Memory B cell (primary cell): ENCODE results near the gene MX2.
"Not testable (repeated sequence)": the region's sequence is repeated elsewhere in the genome, so short reads cannot be mapped to it uniquely, and the experiment has no call there.

Source experiments
- ATAC-seq: fragments of 150-1000 bp; cut with Tn5 transposase; 2 replicates; pipeline ENCODE4 v1.10.0; 2021; ENCODE audit warnings: low read depth, mild to moderate bottlenecking, moderate library complexity
- DNase-seq, 2 donors: peaks; one replicate each; pipeline ENCODE4 v3.0.0; 2022; ENCODE audit warnings: low spot score in 2 of 2
- H3K27ac Mint-ChIP-seq: one replicate; pipeline ENCODE4 v1.8.0; 2022; ENCODE audit warnings: mild to moderate bottlenecking, moderate library complexity, mixed read lengths
- H3K27me3 Mint-ChIP-seq: one replicate; pipeline ENCODE4 v1.8.0; 2022; ENCODE audit warnings: mixed read lengths
- H3K36me3 Mint-ChIP-seq: one replicate; pipeline ENCODE4 v1.8.0; 2022; ENCODE audit warnings: mild to moderate bottlenecking, mixed read lengths
- H3K4me1 Mint-ChIP-seq: one replicate; pipeline ENCODE4 v1.8.0; 2022; ENCODE audit warnings: mixed read lengths
- H3K4me3 Mint-ChIP-seq: one replicate; pipeline ENCODE4 v1.8.0; 2022; ENCODE audit warnings: mild to moderate bottlenecking, moderate library complexity, mixed read lengths
- H3K9me3 Mint-ChIP-seq: one replicate; pipeline ENCODE4 v1.8.0; 2022; ENCODE audit warnings: mixed read lengths

The MX2 gene

DNA sequence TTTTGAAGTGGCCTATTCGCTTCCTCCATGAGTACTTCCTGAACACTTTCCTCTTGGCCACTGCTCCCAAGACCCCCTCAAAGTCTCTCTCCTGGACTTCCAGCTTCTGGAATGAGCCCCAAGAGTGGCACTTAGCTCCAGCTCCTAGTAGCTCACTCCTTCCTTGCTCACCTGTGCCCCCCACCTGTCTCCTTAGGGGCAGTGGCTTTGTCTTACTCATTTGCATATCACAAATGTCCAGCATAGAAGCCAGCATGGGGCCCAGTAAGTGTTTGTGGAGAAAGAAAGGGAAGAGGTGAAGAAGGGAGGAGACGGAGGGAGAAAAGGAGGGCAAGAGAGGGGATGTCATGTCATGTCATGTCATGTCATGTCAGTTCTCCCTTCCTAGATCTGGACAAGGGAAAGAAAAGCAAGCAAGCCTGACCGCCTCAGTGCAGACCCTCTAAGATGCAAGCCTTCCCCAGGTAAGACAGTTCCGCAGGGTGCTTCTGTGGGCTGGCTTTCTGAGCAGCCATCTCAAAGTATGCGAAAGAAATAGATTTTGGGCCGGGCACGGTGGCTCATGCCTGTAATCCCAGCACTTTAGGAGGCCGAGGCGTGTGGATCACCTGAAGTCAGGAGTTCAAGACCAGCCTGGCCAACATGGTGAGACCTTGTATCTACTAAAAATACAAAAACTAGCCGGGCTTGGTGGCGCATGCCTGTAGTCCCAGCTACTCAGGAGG lies 57.3 kb downstream of the MX2 start:
- Mint-ChIP-seq H3K36me3 (no peaks in the 10 kb centered on the region), H3K27me3 (no peaks in the 10 kb centered on the region), H3K4me3 (peak overlapping the region; percentile 24), H3K27ac (peak overlapping the region; percentile 63), H3K4me1 (peaks cover 31% of the 10 kb centered on the region), H3K9me3 (peaks cover 13% of the 10 kb centered on the region)
- DNase-seq (no peak), ATAC-seq (no peak)

GRCh38 chr21:41419921-41420862 lies 58.4 kb downstream of the MX2 start:
- Mint-ChIP-seq H3K27me3 (no peaks in the 10 kb centered on the region), H3K9me3 (peaks cover 9% of the 10 kb centered on the region), H3K4me1 (peaks cover 31% of the 10 kb centered on the region), H3K27ac (peak overlapping the region; percentile 85), H3K36me3 (no peaks in the 10 kb centered on the region), H3K4me3 (peak overlapping the region; percentile 81)
- ATAC-seq (peak; percentile 99), DNase-seq (peak; percentile 46 to 49)

DNA sequence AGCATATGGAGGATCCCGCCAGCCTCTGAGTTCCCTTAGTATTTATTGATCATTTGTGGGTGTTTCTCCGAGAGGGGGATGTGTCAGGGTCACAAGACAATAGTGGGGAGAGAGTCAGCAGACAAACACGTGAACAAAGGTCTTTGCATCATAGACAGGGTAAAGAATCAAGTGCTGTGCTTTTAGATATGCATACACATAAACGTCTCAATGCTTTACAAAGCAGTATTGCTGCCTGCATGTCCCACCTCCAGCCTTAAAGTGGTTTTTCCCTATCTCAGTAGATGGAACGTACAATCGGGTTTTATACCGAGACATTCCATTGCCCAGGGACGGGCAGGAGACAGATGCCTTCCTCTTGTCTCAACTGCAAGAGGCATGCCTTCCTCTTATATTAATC lies 59.2 kb downstream of the MX2 start:
- Mint-ChIP-seq H3K4me3 (peak overlapping the region; percentile 81), H3K4me1 (peaks cover 34% of the 10 kb centered on the region), H3K27ac (peak overlapping the region; percentile 32)
- H3K9me3 Mint-ChIP-seq, H3K36me3 Mint-ChIP-seq, DNase-seq, H3K27me3 Mint-ChIP-seq, ATAC-seq: not testable (repeated sequence)

DNA sequence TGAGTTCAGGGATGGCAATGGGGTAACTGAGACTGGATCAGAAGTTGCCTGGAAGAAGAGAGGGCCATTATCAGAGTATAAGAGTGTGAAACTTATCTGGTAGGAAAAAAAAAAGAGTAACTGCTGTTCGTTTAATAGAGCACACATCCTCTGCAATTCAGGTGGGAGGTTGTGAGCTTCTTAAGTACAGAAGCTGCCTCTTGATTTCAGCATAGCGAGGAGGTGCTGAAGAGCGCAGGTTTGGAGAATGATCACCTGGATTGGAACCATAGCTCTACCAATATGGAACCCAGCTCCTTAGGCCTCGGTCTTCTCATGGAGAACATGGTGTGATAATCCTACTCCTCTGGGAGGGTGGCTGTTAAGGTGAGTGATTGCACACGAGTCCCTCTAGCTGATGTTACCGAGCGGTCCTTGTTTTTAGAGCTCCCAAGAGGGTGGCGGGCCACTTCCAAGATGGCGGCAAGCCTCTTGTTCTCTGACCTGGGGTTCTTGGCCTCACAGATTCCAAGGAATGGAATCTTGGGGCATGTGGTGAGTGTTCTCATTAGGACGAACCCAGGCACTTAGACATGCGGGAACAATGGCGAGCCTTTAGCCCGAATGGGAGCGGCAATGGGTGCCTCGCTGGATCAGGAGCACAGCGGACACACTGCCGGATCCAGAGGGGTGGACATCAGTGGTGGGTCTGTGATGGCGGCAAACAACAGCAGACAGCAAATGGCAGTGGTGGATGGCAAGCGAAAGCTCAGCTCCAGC lies 60.9 kb downstream of the MX2 start:
- H3K27me3 Mint-ChIP-seq: no peaks in the 10 kb centered on the region
- no peak for DNase-seq
- H3K36me3 Mint-ChIP-seq: peaks cover 2% of the 10 kb centered on the region
- ATAC-seq: no peak
- H3K27ac Mint-ChIP-seq: peak overlapping the region; percentile 77
- no peak overlapping the region for H3K4me3 Mint-ChIP-seq
- peaks cover 2% of the 10 kb centered on the region for H3K9me3 Mint-ChIP-seq
- H3K4me1 Mint-ChIP-seq: peaks cover 36% of the 10 kb centered on the region

DNA sequence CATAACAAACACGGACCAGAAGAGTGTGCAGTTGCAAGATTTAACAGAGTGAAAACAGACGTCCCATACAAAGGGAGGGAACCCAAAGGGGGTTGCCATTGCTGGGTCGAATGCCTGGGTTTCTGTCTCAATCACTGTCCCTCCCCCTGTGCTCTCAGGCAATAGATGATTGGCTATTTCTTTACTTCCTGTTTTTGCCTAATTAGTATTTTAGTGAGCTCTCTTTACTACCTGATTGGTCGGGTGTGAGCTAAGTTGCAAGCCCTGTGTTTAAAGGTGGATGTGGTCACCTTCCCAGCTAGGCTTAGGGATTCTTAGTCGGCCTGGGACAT lies 61.4 kb downstream of the MX2 start:
- DNase-seq: peak in 1 of 2 donors; percentile 25
- peak overlapping the region; percentile 25 for H3K4me3 Mint-ChIP-seq
- H3K9me3 Mint-ChIP-seq, ATAC-seq, H3K27ac Mint-ChIP-seq, H3K36me3 Mint-ChIP-seq, H3K27me3 Mint-ChIP-seq: not testable (repeated sequence)
- H3K4me1 Mint-ChIP-seq: peaks cover 42% of the 10 kb centered on the region

GRCh38 chr21:41425588-41425953 lies 63.7 kb downstream of the MX2 start:
- H3K27ac Mint-ChIP-seq: peak overlapping the region; percentile 94
- no peak for ATAC-seq
- H3K4me1 Mint-ChIP-seq: peaks cover 40% of the 10 kb centered on the region
- H3K9me3 Mint-ChIP-seq: no peaks in the 10 kb centered on the region
- DNase-seq: no peak
- no peaks in the 10 kb centered on the region for H3K27me3 Mint-ChIP-seq
- H3K36me3 Mint-ChIP-seq: peaks cover 10% of the 10 kb centered on the region
- peak overlapping the region; percentile 96 for H3K4me3 Mint-ChIP-seq

GRCh38 chr21:41425954-41426675 lies 64.3 kb downstream of the MX2 start, which contains the start of gene MX1:
Gene MX1 (plus strand): TSS chr21:41426239. CDS start chr21:41432071, 5,832 bp downstream.
- Mint-ChIP-seq H3K27ac (peak within 1 kb of the TSS; percentile 94), H3K4me1 (peaks cover 36% of the 10 kb centered on the region), H3K9me3 (no peaks in the 10 kb centered on the region), H3K27me3 (no peaks in the 10 kb centered on the region), H3K4me3 (peak within 1 kb of the TSS; percentile 96), H3K36me3 (peaks cover 10% of the 10 kb centered on the region)
- peak; percentile 97 for ATAC-seq
- DNase-seq: peak; percentile 74 to 75

DNA sequence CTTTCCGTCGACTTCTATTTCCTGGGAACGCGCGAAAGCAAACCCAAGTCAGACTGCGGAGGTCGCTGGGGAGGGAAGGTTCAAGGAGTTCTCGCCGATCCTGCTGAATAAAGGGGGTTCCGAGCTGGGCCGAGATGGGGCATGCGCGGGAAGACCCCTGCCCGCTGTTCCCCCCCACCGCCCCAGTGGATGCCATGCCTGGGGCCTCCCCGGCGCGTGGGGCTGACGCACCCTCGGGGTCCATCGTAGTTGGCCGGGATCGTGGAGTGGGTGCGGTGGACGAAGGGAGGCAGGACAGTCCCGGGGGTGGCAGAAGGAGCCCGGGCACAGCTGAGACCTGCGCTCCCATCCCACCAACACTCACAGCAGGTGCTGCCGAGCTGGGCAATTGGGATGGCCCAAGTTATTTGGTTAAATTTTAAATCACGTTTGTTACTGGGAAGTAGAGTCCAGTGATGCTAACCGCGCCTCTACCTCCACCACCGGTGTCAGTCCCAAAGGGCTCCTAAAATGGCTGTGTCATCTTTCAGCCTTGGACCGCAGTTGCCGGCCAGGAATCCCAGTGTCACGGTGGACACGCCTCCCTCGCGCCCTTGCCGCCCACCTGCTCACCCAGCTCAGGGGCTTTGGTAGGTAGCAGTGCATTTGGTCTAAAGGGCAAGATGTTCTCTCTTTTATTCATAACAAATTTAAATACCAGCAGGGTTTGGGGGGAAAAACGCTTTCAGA lies 65.0 kb downstream of the MX2 start:
- Mint-ChIP-seq H3K27ac (peak overlapping the region; percentile 24), H3K9me3 (no peaks in the 10 kb centered on the region), H3K36me3 (peaks cover 12% of the 10 kb centered on the region), H3K27me3 (no peaks in the 10 kb centered on the region), H3K4me1 (peaks cover 38% of the 10 kb centered on the region), H3K4me3 (peak overlapping the region; percentile 96)
- DNase-seq (no peak), ATAC-seq (no peak)

DNA sequence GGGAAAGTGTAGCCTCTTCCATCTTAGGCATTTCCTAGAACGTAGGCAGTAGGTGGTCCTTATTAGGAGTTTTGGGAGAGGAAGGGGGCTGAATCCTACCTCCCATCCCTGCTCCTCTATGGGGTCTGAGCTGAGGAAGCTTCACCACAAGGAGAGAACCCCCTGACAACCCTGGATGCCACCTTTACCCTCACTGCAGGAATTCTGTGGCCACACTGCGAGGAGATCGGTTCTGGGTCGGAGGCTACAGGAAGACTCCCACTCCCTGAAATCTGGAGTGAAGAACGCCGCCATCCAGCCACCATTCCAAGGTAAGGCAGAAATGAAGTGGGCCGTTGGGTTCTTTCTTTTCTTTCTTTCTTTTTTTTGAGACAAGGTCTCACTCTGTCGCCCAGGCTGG lies 65.7 kb downstream of the MX2 start:
- ATAC-seq (no peak), DNase-seq (no peak)
- Mint-ChIP-seq H3K4me3 (peak overlapping the region; percentile 96), H3K4me1 (peaks cover 39% of the 10 kb centered on the region), H3K27me3 (no peaks in the 10 kb centered on the region), H3K36me3 (peaks cover 16% of the 10 kb centered on the region), H3K27ac (peak overlapping the region; percentile 24), H3K9me3 (no peaks in the 10 kb centered on the region)

GRCh38 chr21:41428311-41428710 lies 66.5 kb downstream of the MX2 start:
- no peak for ATAC-seq
- H3K36me3 Mint-ChIP-seq: peaks cover 22% of the 10 kb centered on the region
- H3K4me1 Mint-ChIP-seq: peaks cover 33% of the 10 kb centered on the region
- H3K4me3 Mint-ChIP-seq: peak overlapping the region; percentile 34
- no peak overlapping the region for H3K27ac Mint-ChIP-seq
- peaks cover under 1% of the 10 kb centered on the region for H3K9me3 Mint-ChIP-seq
- H3K27me3 Mint-ChIP-seq: no peaks in the 10 kb centered on the region
- no peak for DNase-seq

DNA sequence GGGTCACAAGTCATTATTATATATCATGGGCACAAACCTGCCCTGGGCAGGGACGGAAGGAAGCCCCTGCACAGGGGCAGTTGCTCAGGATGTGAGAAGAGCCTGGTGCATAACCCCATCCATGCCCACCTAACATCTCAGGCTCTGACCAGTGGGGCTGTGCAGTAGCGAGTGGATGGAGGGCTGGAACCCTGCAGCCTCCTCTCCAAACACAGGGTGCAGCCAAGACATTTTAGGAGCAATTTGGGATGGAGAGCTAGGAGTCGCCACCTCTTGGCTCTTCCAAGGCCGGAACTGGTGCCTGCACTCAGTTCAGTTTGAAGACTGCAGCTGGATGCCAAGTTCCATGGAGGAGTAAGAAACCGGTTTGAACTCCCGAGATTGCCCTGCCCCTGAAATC lies 67.0 kb downstream of the MX2 start:
- peaks cover 28% of the 10 kb centered on the region for H3K4me1 Mint-ChIP-seq
- no peak for DNase-seq
- H3K9me3 Mint-ChIP-seq: peaks cover 3% of the 10 kb centered on the region
- no peak overlapping the region for H3K27ac Mint-ChIP-seq
- no peak for ATAC-seq
- peaks cover 26% of the 10 kb centered on the region for H3K36me3 Mint-ChIP-seq
- H3K27me3 Mint-ChIP-seq: no peaks in the 10 kb centered on the region
- H3K4me3 Mint-ChIP-seq: no peak overlapping the region

DNA sequence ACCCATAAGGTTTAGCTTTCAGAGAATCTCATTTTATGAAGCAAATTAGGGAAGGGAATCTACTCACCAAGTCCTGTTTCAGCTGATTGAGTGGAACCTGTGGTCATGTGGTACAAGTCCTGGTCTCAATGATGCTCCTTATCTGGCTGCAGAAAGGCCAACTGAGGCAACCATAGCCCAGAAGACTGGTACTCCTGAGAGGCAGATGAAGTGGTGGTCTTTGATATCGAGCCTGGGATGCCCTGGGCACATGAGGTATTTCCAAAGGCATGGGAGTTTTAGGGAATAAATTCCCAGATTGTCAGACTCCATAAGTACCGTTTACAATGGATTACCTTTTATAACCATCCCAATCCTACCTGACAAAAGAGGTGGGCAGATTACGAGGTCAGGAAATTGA lies 67.5 kb downstream of the MX2 start:
- Mint-ChIP-seq H3K9me3 (peaks cover 3% of the 10 kb centered on the region), H3K27me3 (no peaks in the 10 kb centered on the region), H3K36me3 (peaks cover 30% of the 10 kb centered on the region), H3K4me1 (peaks cover 25% of the 10 kb centered on the region), H3K27ac (no peak overlapping the region), H3K4me3 (no peak overlapping the region)
- DNase-seq: no peak
- ATAC-seq: no peak

DNA sequence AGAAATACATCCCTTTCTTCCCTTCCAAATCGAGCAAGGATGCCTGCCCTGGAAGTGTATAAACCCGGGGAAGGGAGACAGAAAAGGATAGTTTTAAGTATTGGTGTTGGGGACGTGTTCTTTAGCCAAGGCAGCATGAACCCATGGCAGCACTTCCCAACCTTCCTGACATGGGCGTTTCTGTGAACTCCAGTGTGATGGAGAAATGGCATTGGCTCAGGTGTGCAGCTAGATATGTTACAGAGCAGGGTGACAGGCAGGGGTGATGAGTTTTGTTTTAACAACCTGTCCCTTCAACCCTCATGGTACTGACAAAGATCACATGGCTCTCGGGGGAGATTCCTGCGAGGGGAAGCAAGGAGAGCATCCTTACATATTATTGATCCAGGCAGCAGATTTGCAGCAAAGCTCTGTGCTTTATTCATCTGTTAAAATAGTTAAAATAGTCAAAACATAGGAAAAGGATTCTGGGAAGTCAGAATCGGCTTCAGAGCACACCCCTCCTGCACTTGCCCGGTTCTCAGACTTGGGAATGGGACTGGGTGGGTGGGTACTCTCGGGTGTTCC lies 68.2 kb downstream of the MX2 start:
- Mint-ChIP-seq H3K27me3 (no peaks in the 10 kb centered on the region), H3K27ac (no peak overlapping the region), H3K36me3 (peaks cover 36% of the 10 kb centered on the region), H3K9me3 (peaks cover 8% of the 10 kb centered on the region), H3K4me1 (peaks cover 25% of the 10 kb centered on the region), H3K4me3 (no peak overlapping the region)
- DNase-seq (no peak), ATAC-seq (no peak)
